Measurements from ENCODE around the gene BCAP31.

GRCh38 chrX:153673428-153674218, 50.6 kb downstream of the BCAP31 start, which contains the start of gene PNCK:
- no peak for TF ChIP-seq CTCF (IDR thresholded peaks at IDR 0.05)
- no peak for TF ChIP-seq POLR2AphosphoS5 (IDR thresholded peaks at IDR 0.05)
- no peak for TF ChIP-seq POLR2A (IDR thresholded peaks at IDR 0.05)

Measured in transverse colon (tissue), 4 donors.